GM12874 (cell line): ENCODE data around the gene MYRIP.

ENCODE experiments used
- TF ChIP-seq, protein P1 (sequence below): IDR thresholded peaks from 2 replicates; pipeline ENCODE4 v1.5.1; 2011; ENCODE audit warnings: low read depth, mild to moderate bottlenecking, control low read depth, low read length, moderate library complexity; ENCODE audit not compliant: insufficient read depth

MYRIP gene

DNA sequence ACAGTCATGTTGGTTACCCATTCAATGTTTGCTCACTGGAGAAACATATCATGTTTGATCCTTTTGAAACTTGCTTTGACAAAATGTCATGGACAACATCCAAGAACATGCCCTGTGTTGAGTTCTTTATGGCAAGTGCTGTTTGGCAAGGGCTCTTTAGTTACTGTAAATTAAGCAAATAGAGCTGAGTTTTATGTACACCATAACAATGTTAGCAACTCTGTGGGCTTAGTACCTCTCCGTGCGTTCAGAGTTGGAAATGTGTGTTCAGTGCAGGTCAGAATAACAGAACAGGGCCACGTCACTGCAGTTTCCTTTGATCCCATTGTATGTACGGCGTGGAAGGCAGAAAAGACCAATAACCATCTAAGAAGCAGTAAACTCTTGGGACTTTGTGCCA is 132.5 kb downstream of the MYRIP start:
- TF ChIP-seq, protein P1, sequence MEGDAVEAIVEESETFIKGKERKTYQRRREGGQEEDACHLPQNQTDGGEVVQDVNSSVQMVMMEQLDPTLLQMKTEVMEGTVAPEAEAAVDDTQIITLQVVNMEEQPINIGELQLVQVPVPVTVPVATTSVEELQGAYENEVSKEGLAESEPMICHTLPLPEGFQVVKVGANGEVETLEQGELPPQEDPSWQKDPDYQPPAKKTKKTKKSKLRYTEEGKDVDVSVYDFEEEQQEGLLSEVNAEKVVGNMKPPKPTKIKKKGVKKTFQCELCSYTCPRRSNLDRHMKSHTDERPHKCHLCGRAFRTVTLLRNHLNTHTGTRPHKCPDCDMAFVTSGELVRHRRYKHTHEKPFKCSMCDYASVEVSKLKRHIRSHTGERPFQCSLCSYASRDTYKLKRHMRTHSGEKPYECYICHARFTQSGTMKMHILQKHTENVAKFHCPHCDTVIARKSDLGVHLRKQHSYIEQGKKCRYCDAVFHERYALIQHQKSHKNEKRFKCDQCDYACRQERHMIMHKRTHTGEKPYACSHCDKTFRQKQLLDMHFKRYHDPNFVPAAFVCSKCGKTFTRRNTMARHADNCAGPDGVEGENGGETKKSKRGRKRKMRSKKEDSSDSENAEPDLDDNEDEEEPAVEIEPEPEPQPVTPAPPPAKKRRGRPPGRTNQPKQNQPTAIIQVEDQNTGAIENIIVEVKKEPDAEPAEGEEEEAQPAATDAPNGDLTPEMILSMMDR = no peak

DNA sequence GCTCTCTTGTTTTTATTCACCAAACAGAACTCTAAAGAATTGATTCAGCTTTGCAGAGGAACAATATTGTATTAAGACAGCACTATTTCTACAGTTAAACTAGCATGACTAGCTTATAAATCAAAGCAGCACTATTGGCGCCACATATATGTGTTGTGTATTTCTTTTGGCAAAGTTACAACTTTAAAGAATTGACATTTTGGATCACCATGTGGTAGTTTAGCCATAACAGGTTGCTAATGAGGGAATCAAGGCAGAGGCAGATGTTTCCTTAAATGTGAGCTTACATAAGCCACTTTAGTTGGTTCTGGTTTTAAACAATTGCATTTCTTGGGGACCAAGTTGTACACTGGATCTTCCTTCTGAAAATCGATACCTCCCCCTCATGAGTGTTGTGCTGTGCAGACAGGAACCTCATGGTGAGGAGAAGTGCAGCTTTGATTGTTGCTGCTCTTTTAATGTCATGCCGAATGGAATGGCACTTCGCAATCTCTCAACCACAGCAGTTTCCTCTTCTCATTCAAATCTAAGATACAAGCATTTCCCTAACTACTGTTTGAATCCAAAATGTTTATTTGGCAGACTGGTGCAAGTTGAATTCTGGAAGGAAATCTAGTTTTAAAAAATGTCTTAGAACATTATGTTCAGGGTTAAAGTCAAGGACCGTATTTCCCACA is 151.2 kb downstream of the MYRIP start:
- TF ChIP-seq, protein P1 = no peak

DNA sequence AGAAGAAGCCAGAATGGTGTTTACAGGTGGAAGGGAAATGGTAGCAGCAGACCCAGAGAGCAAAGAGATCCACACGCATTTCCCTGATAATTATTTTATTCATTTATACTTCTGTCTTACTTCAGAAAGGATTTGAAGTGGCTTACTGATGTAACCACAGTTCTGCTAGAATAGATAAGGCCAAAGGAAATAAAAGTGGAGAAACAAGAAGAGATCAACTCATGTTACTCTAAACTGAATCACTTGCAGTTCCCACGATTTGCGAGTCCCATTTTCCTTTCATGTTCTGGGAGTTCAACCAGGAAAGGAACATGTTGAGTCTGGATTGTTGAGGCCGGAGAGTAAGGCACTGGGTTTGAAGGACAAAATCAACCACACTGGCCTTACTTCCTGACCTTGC is 151.8 kb downstream of the MYRIP start:
- TF ChIP-seq, protein P1 = no peak

DNA sequence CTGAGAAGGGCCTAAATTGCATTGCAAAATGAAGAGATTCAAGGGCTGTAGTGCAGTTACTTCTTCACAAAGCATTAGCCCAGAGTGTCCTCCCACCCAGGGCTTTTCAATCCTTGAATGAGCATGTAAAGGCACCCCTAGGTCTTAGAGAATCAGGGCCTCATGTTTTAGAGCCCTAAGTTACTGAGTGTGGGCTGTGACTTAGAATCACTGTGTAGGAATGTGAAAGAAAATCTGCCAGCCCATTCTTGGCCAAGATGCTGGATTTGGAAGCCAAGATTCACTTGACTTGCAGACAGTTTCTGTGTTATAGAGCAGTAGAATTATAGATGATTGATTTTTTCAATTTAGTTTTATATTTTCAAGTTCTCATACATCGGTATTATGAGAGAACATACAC is 153.2 kb downstream of the MYRIP start:
- TF ChIP-seq, protein P1 = no peak

DNA sequence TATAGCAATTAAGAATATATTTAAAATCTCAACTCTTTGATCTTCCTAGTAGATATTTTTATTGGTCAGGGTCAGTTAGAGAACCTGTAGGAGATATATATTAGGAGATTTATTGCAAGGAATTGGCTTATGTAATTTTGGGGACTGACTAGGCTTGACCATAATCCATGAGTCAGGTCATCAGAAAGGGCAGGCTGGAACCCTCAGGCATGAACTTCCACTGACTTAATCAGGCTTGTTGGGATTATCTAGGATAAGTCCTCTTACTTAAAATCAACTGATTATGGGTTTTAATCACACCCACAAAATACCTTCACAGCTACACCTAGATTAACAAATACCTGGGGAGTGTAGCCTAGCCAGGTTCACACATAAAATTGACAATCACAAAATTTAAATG is 156.1 kb downstream of the MYRIP start:
- TF ChIP-seq, protein P1 = no peak

DNA sequence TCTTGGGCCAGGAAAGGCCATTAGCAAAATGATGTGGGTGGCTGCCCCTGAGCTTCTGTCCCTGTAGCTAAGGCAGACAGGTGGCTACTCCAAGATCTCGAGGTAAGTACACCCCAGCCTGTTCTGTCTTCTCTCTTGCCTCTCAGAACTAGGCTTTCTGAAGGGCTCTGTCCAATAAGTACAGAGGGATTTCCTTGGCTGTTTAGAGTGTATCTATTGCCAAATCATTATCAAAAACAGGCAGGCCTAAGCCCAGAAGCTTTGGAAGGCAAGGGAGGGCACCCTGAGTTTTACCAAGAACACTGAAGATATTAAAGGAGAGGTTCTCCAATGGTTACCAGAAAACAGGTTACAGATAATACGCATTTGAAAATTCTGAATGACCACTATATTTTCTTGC is 156.6 kb downstream of the MYRIP start:
- TF ChIP-seq, protein P1 = no peak

DNA sequence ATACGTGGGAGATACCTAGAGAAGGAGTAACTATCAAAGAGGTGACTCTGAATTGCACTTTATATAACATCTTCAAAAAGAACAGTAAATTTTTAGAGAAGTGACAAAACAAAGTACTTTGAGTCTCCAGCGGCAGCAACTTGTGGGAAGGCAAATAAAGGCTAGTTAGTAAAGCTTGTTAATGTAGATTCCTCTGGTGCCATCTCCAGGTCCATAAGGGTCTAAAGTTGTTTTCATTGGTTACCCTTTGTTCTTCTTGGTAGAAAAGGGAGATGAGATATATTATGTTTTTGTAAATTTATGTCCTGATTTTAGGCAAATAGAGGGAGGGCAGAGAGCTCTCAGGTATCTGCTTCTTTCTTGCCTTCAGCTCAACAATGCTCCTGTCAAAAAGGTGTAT is 161.6 kb downstream of the MYRIP start:
- TF ChIP-seq, protein P1 = no peak
